NB4 (cell line): ENCODE results near the gene MYO1G.

Experiments
- CTCF ChIP-seq: IDR thresholded peaks from one replicate; pipeline ENCODE4 v1.5.1; 2012; ENCODE audit warnings: low read depth, low read length
- POLR2A ChIP-seq: IDR thresholded peaks from 2 replicates; pipeline ENCODE4 v1.6.1; 2011; ENCODE audit warnings: mild to moderate bottlenecking; ENCODE audit not compliant: insufficient read length; ENCODE audit errors: extremely low read depth

DNA sequence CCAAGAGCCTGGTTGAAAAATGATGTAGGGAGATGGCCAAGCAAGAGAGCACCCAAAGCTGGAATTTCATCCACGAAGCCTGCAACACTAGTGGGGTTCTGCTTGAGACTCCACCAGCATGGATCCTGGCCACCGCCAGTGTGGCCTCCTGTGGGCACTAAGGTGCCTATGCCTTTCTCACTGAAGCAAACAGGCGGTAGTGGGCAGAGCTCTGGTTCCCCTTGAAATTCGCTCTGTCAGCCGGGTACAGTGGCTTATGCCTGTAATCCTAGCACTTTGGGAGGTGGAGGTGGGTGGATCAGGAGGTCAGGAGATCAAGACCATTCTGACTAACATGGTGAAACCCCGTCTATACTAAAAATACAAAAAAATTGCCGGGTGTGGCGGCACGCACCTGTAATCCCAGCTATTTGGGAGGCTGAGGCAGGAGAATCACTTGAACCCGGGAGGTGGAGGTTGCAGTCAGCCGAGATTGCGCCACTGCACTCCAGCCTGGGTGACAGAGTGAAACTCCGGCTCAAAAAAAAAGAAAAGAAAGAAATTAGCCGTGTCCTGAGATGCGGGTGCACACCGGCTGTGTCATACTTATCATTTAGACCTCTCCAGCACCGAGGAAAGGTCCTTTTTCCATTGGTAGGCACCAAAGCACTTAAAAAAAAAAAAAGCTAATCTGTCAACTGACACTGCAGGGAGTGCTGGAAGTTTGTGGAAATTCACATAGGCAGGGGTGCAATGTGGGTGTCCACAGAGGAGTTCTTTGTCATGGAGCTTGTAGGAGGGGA is 49.5 kb upstream of the MYO1G start:
- TF ChIP-seq CTCF (no peak), POLR2A (no peak)
